Brain microvascular endothelial cell (primary cell): ENCODE data around the gene MCL1.
"Not testable (repeated sequence)": the region's sequence is repeated elsewhere in the genome, so short reads cannot be mapped to it uniquely, and the experiment has no call there.

ENCODE experiments used
- DNase-seq: peaks from one replicate; pipeline ENCODE4 v3.0.0-alpha.2; 2020
- H3K27ac ChIP-seq: fragments of 250-450 bp; sonication (Bioruptor Pico); 2 replicates; pipeline ENCODE4 v1.5.1; 2020; ENCODE audit warnings: mild to moderate bottlenecking, moderate library complexity
- H3K27me3 ChIP-seq: fragments of 250-450 bp; sonication (Bioruptor Pico); replicated peaks from 2 replicates; pipeline ENCODE4 v1.5.1; 2020; ENCODE audit warnings: mild to moderate bottlenecking
- H3K36me3 ChIP-seq: fragments of 250-450 bp; sonication (Bioruptor Pico); replicated peaks from 2 replicates; pipeline ENCODE4 v1.5.1; 2020; ENCODE audit warnings: mild to moderate bottlenecking
- H3K4me3 ChIP-seq: 2 replicates; pipeline ENCODE4 v1.5.1; 2011; ENCODE audit warnings: low read depth, mild to moderate bottlenecking, control low read depth, low read length, moderate library complexity
- in situ Hi-C: cut with HindIII; loops from 2 replicates; pipeline ENCODE4 v1.10.0; 2017; ENCODE audit warnings: low sequenced_read_pairs, low pct_ligation_motif_present
- TF ChIP-seq, protein P1 (sequence below): IDR thresholded peaks from 2 replicates; pipeline ENCODE4 v1.5.1; 2011; ENCODE audit warnings: low read depth, mild to moderate bottlenecking, moderate library complexity, low read length, control low read depth, inconsistent platforms; ENCODE audit errors: missing control alignments

Gene MCL1

DNA sequence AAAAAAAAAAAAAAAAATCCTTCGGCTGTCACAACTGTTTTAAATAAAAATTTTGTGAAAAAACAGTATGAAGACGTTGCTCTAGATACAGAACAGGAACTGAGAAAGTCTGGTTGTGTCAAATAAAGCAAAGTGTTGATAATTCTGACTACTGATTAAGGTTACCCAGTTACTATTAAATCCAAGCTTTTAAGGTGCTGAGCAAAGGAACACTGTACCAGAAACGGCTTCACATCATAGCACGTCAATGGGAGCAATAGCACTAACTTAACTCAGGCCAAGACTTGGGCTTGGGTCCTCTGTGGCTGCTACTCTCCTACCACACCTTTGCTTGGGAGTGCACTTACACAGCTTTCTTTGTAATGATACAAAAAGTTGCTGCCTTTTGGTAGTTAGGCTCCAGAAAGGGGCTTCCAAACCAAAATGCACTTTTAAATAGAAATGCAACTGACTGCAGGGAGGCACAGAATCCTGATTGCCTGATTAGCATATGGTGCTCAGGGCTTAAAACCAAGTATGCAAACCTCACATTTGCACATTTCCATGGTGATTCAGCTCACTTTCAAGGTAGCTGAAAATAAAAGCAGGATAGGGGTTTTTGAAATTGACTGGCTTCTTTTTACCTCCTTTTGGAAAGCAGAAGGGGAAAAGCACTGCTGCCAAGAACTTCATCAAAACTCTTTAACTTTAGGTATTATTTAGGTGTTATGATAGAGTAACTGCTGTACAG is 6.3 kb downstream of the MCL1 start:
- in situ Hi-C loops: no loop called here
- no peak overlapping the region for H3K4me3 ChIP-seq
- TF ChIP-seq, protein P1, sequence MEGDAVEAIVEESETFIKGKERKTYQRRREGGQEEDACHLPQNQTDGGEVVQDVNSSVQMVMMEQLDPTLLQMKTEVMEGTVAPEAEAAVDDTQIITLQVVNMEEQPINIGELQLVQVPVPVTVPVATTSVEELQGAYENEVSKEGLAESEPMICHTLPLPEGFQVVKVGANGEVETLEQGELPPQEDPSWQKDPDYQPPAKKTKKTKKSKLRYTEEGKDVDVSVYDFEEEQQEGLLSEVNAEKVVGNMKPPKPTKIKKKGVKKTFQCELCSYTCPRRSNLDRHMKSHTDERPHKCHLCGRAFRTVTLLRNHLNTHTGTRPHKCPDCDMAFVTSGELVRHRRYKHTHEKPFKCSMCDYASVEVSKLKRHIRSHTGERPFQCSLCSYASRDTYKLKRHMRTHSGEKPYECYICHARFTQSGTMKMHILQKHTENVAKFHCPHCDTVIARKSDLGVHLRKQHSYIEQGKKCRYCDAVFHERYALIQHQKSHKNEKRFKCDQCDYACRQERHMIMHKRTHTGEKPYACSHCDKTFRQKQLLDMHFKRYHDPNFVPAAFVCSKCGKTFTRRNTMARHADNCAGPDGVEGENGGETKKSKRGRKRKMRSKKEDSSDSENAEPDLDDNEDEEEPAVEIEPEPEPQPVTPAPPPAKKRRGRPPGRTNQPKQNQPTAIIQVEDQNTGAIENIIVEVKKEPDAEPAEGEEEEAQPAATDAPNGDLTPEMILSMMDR: no peak
- no peaks in the 10 kb centered on the region for H3K27me3 ChIP-seq
- DNase-seq: no peak
- H3K27ac ChIP-seq: peak overlapping the region; percentile 99
- H3K36me3 ChIP-seq: peaks cover 68% of the 10 kb centered on the region

- H3K36me3 ChIP-seq: peaks cover 24% of the 10 kb centered on the region
- H3K27me3 ChIP-seq: no peaks in the 10 kb centered on the region
- in situ Hi-C loops: no loop called here
- peak overlapping the region; percentile 99 for H3K27ac ChIP-seq
- no peak for DNase-seq
- no peak overlapping the region for H3K4me3 ChIP-seq
- TF ChIP-seq, protein P1: no peak
These were observed 10.8 kb downstream of the MCL1 start for GRCh38 chr1:150568594-150568966.

DNA sequence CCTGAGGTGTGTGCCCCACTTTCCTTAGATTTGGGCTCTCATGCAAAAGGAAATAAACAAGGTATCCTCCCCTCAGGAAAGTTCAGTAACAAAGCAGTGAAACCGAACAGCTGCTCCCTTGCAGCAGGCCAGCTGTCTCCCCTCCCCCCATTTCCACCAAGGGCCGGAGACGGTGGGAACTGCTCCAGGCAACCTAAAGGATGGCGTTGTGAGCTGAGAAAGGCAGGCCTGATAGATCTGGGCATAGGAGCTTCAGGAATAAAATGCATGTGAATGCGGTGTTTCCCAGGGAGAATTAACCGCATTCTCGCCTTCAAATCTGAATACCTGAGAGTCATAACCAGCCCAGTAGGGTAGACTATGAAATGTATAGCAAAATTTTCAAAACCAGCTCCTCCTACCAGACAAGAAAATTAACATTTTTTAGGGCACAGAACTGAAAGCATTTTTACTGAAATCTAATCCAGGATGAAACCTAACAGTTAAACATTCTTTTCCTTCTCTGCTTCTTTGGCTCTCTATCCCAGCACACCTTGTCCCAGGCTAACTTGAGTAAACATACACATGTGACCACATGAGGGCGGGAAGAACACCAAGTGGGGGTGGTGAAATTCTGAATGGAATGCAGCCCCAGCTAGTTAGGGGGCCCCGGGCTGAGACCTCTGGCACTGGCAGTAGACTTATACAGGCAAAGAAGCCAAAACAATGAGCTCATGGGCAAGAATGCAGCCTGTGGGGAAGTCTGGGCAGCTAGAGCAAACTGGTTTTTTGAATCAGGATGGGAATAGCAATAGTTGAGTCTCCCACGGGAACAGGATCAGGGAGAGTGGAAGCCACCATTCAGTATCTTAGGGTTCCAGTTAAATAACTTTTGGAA is 11.5 kb downstream of the MCL1 start:
- TF ChIP-seq, protein P1: no peak
- Histone ChIP-seq H3K4me3 (peak overlapping the region; percentile 22), H3K36me3 (peaks cover 18% of the 10 kb centered on the region), H3K27me3 (no peaks in the 10 kb centered on the region), H3K27ac (peak overlapping the region; percentile 99)
- in situ Hi-C loops: no loop called here
- peak; percentile 97 for DNase-seq

DNA sequence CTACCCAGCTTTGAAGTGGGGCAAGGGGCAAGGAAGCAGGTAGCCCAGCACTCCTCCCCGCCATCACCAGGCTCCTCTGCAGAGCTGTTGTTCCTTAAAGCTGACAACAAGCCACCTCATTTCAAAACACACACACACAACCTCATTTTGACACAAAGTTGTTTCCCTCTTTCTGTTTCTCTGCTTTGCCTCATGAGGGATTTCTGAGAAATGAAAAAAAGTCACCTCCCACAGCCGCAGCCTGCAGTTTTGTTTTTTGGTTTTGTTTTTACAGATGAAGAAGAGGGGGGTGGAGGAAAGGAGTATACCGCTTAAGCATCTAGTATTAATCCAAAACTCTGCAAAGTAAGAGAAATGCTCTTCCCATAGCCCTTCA is 12.1 kb downstream of the MCL1 start:
- TF ChIP-seq, protein P1: no peak
- H3K27ac ChIP-seq: peak overlapping the region; percentile 99
- peaks cover 12% of the 10 kb centered on the region for H3K36me3 ChIP-seq
- in situ Hi-C loops: no loop called here
- no peaks in the 10 kb centered on the region for H3K27me3 ChIP-seq
- peak overlapping the region; percentile 22 for H3K4me3 ChIP-seq
- no peak for DNase-seq

- no peak overlapping the region for H3K4me3 ChIP-seq
- H3K27ac ChIP-seq: peak overlapping the region; percentile 99
- peaks cover 6% of the 10 kb centered on the region for H3K36me3 ChIP-seq
- no peaks in the 10 kb centered on the region for H3K27me3 ChIP-seq
- TF ChIP-seq, protein P1: no peak
- in situ Hi-C loops: no loop called here
- no peak for DNase-seq
These were observed 12.6 kb downstream of the MCL1 start for GRCh38 chr1:150566589-150567340.

DNA sequence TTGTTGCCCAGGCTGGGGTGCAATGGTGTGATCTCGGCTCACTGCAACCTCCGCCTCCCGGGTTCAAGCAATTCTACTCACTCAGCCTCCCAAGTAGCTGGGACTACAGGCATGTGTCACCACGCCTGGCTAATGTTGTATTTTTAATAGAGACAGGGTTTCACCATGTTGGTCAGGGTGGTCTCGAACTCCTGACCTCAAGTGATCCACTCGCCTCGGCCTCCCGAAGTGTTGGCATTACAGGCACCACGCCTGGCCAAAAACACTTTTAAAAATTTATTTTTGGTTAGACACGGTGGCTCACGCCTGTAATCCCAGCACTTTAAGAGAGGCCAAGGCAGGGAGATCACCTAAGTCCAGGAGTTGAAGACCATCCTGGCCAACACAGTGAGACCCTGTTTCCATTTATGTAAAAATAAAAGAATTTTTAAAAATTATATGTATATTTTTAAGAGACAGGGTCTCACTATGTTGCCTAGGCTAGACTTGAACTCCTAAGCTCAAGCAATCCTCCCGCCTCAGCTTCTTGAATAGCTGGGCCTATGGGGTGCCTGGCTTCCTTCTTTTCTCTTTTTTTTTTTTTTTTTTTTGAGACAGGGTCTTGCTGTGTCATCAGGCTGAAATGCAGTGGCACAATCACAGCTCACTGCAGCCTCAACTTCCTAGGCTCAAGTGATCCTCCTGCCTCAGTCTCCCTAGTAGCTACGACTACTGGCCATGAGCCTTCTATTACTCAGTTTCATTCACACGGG is 14.0 kb downstream of the MCL1 start:
- DNase-seq, H3K27me3 ChIP-seq, H3K27ac ChIP-seq, H3K4me3 ChIP-seq, H3K36me3 ChIP-seq, in situ Hi-C loops: not testable (repeated sequence)
